SHP77 (cell line): ENCODE results near the gene XG.

Experiments used
- DNase-seq, 2 experiments: peaks; one replicate each; lab custom pipeline; 2025; lab: John Stamatoyannopoulos, UW

The XG gene

DNA sequence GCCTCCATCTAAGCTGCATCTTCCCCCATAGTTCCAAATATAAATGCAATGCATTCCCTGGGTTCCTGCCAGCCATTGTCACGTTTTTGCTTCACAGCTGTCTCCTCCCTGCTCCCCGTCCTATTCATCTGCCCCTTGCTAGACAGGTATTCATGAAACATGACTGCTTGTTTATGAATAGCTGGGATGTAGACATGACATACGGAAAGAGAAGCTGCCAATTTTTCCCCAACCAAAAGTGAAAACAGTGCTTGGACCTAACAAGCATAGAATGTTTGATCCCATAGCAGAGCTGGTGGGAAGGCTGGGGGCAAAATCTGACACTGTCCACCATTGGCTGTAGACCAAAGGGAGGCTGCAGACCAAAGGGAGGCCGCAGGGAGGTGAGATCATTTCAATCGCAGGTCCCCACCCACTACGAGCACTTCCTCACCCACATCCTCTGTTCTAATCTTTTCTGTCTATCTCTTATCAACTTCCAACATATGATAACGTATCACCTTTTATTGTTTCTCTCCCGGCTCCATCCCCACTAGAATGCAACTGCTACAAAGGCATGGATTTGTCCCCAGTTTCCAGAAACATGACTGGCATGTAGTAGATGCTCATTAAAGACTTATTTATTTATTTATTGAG, 68.4 kb downstream of the XG start:
- no peak for DNase-seq

DNA sequence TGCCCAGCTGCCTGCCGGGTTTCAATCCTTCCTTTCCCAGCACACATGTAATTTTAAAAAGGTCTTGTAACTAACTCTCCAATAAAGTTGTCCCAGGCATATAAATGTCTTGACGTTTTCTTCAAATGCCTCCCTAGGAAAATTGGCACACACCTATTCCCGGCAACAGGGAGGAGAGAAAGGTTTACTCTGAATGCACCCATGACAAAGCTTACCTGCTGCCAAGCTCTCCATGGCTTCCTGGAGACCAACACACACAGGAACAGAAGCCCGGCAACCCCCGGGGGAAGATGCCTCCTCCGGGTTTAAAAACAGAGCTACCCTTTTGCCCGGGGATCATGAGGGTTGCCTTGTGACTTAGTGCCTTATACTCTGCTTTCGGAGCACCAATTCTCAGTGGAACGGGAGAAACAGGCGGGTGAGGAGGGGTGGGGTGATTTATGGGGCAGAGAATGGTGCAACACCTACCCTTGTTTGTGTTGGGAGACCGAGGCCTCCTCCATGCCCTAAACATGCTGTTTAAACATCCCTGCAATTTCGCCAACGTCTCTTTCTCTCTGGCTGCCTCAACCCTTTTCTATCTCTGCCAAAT, 72.1 kb downstream of the XG start:
- DNase-seq: no peak

DNA sequence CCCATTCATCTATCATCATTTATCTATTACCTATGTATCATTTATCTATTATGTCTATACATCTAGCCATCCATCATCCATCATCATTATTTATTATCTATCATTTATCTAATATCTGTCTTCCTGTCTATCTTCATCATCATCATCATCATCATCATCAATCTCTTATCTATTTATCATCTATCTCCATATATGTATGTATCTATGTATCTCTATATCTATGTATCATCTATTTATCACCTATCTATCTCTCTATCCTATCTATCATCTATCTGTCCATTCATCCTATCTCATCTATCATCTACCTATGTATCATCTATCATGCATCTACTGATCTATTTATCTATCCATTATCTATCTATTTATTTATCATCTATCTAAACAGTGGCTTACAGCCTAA, 73.0 kb downstream of the XG start:
- DNase-seq: no peak

DNA sequence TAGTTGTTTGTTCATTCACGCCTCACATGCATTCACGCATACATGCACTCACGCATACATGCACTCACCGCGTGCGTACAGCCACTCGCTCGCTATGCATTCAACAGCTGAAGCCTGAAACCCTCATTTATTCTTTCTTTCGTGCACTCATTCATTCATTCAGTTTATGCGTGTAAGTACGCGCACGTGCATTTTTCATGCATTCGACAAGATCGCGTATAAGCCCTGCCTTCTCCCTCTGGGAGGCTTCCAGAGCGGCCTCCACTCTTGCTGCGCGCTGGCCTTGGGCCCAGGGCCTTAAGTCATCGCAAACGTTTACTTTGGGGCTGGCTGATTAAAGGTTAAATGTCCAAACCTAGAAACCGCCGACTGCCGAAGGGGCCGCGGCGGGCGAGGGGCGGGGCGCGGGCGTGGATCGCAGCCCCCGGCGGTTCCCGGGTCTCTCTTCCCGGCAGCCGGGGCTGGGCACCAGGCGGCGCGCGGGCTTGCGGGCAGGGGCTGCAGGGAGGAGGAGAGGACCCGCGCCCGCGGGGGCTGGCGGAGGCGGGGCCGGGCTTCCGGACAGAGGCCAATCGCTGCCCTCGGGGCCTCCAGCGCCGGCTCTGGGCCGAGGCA, 76.6 kb downstream of the XG start, which contains the start of gene GYG2:
TSS of gene GYG2 (plus strand) at position 587 of the 615 bp plus-strand sequence. CDS start 1,259 bp downstream, outside the sequence.
- DNase-seq: no peak

DNA sequence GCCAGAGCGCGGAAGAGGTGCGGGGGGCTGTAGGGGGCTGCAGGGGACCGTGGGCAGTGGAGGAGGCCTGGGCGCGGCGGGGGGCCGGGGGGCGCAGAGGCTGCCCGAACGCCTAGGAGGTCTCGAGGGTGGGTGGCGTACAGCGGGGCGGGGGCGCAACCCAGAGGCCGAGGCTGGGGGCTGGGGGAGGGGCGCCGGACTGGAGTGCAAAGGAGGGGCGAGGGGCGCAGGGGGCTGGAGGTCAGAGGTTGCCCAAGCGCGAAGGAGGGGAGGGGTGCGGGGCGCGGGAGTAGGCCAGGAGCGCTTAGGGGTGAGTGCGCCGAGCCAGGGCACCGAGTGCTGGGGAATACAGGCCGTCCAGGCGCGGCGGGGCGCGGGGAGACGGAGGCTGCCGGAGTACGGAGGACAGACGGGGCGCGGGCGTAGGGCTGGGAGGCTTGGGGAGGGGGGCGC, 77.1 kb downstream of the XG start:
- no peak for DNase-seq

DNA sequence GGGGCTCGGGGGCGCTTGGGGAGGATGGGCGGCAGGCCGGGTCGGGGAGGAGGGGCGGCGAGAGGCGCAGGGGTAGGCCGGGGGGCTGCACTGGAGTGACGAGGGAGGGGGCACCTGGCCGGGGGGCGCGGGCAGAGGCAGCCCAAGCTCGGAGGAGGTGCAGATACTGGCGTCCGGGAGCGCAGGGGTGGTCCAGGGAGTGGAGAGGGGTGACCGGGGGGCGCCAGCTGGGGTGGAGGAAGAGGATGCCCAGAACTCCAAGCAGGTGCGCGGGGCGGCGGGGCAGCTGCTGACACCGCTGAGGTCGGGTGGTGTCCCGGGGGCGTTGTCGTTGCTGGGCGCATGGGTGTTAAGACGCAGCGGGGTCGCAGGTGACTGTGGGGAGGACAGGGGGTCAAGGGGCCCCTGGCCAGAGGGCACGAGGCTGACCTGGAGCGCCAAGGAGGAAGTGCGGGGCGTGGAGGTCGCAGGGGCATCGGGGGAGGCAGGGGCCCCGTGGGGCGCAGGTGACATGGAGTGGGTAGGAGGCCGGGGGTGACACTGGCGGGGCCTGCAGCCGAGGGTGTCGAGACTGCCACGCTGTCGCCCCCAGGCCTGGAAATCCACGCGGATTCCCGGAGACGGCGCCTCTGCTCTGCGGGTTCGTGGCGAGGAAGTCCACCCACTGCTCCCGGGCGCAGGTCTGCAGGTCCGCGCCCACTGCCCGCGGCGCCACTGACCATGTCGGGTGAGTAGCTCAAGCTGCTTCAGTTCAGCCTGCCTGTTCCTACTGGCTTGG, 77.8 kb downstream of the XG start:
- no peak for DNase-seq

DNA sequence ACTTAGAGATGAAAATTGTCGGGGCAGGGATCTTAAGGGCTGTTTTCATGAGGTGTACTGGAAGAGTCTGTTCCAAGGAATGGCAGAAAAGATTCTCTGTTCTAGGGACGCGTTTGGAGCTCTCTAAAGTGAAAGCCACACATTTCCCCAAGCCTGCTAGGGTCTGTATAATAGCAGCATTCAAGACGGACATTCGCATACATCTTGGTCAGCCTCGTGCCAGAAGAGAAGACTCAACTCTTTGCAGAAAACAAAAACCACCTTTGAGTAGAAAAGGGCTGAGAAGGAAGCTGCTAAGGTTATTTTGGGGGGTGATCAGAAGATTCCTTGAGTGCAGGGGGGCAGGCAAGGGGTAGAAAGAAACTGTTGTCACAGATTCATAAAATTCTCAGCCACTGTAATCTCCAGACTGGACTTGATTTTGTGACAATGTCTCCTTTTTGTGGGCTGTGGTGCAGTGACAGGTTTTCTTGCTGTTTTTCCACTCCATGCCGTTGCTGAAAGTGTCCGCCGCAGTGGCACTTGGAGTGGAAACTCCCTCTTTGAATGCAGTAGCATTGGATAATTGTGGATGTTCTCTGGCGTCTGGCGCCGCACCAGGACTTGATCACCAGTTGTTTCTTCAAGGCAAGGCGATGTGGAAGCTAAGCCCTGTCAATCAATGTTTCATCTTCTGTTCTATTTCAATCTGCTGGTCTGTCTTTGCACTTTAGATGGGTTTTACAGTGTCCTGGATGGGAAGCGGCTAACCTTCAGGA, 79.8 kb downstream of the XG start:
- DNase-seq: no peak

DNA sequence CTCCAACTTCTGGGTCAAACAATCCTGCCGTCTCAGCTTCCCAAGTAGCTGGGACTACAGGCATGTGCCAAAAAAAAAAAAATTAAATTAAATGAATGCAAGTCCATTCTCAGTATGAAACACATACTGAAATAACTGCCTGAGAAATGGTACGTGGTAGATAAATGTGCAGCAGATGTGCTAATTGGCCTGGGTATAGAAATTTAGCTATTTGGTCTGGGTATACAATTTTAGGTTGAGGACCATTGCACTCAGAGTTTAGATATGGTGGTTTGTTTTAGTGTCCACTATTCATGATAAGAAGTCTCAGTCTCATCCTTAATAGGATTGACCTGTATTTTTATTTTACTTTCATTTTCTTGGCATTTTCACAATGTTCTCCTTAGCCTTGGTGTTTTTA, 86.1 kb downstream of the XG start:
- no peak for DNase-seq

DNA sequence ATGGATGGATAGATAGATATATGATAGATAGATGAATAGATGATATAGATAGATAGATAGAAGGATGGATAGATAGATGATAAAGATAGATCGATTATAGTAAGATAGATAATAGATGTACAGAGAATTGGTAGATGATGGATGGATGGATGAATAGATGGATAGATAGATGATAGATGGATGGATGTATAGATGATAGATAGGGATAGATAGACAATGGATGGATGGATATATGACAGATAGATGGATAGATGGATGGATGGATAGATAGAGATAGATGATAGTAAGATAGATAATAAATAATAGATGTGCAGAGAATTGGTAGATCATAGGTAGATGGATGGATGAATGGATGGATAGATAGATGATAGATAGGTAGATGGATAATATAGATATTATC, 89.1 kb downstream of the XG start:
- DNase-seq: no peak

DNA sequence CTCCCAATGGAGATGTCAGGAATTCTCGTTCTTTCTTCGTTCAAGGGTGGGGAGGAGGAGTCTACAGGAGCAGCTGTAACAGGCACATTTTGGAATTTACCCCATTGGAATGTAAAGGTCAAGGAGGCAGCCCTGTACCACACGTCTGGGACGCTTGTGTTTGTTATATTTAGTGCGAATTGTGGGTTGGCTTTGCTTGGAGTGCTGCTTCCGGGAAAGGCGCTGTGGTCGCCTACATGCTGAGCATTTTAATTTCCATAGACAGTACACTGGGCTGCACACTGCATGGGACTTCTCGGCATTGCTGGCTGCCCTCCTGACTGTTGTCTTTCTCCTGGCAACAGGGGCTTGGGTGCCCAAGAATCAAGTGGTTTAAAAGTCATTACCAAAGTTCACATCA, 89.7 kb downstream of the XG start:
- DNase-seq: no peak

DNA sequence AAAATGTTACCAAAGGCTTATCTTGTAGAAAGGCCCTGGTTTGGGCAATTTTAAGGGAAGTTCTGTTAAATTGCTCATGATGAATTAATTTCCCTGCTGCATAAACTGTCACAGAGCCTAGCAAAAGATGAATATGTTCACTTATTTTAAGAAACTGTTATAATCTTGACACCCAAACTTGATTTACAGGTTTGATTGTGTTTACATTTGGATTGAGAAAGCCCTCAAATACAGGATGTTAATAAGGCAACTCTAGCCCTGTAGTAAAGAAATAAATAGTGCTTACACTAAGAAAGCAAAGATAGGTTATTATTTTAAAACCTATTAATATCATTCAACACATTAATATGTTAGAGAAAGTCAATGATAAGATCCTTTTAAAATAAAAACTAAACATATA, 95.2 kb downstream of the XG start:
- no peak for DNase-seq

DNA sequence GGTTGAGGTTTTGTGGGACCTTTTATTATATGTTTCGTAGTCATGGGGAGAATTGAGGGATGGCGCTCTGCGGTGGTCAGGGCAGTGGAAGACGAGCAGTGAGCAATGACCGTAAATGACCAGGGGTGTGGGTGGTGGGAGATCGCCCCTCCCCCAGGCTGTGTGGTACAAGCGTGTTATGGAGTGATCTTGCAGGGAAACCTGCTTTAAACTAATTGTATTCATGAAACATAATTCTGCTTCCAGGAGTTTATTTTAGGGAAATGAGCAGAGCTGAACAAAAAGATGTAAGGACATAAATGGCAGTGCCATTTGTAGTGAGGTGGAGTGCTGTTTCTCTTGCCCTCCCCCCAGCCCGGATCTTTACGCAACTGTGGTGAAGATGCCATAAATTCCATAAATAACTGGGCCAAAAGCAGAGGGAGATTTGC, 97.0 kb downstream of the XG start:
- no peak for DNase-seq

DNA sequence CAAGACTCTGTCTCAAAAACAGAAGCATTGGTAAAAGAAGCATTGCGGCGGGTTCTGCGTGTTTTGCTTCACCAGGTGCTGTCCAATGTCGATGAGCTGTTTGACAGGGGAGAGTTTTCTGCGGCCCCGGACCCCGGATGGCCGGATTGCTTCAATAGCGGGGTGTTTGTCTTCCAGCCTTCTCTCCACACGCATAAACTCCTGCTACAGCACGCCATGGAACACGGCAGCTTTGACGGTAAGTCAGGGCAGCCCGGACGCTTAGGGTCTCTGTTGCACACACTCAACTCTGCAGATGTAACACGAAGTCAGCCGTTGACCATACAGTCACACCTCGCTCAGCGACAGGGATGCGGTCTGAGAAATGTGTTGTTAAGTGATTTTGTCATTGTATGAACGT, 103.1 kb downstream of the XG start:
- no peak for DNase-seq

DNA sequence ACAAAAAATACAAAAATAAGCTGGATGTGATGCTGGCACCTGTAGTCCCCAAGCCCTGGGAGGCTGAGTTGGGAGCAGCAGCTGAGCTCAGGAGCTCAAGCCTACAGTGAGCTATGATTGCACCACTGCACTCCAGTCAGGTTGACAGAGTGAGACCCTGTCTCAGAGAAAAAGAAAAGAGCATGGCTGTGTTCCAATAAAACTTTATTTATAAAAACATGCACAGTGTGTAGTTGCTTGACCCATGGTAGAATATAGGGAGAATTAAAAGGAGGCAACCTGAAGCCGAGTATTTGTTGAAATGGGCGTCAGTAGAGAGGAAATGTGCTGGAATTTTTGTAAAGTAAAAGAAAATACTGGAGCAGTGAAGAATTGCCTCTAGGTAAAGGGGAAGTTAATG, 103.9 kb downstream of the XG start:
- no peak for DNase-seq

DNA sequence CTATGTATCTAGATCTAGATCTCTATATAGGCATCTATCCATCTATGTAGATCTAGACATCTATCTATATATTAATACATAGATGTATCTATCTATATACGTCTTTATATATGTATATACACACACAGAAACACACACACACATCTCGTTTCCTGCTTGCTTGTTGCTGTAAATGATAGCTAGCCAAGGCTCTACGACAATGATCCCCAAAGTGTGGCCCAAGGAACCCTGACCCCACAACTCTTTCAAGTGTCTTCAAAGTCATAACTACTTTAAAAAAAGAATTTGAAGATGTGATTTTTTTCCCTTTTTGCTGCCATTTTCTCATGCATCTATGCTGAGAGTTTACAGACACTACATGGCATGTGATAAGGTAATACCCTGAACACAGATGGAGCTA, 105.7 kb downstream of the XG start:
- no peak for DNase-seq

DNA sequence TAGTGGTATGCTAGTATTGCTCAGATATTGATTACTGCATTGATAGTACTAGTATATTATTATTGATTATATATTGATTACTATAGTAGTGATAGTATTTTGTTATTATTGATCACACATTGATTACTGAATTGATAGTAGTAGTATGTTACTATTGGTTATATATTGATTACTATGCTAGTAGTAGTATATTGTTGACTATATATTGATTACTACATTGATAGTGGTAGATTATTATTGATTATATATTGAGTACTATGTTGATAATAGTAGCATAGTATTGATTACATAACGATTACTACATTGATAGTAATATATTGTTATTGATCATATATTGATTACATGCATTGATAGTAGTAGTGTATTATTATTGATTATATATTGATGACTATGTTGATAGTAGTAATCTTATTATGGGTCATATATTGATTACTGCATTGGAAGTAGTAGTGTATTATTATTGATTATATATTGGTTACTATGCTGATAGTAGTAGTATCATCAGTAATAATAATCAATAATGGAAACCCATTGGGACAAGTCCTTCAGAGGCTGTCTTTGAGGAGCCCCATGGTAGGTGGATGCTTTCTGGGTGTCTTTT, 107.5 kb downstream of the XG start:
- no peak for DNase-seq

DNA sequence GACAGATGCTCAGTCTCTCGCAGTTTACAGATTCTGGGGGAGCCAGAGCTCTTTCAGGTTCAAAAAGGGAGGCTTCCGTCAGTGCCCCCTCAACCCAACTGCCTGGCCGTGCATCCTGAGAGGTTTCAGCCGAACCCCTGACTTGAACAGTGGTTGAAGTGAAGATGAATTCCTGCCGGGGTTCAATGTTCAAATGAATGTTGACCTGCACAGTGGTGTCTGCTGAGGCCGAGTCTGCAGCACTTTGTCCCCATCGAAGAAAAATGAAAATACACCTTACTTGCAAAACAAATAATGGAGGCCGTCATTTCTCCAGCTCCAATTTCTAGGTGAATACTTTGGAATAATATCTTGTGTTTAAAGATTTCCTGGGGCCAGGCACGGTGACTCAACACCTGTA, 110.6 kb downstream of the XG start:
- no peak for DNase-seq

DNA sequence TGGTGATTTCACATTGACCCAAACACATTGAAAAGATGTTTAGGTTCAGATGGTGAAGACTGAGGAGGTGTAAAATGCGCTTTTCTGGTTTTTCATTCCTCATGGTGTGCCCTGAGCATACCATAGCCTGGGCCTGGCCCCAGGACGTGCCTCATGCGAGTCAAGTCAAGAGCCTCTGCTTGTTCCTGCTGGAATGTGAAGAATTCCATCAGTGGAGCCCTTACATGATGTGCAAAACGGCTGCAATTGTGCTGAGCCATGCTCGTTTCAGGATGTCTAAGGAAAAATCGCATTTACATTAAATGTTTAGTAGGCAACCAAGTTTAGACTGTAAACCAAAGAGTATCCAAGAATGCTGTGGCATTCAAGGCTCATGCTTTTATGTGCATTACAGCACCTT, 111.8 kb downstream of the XG start:
- no peak for DNase-seq
